H1 (cell line): ENCODE measurements around the gene COG3. TPM values are rescaled to one million over a fixed set of nuclear protein-coding genes. Genes with fewer than 3 reads are reported as not detected.

Experiments
- CTCF ChIA-PET: fragments of 300-600 bp; sonication (Branson Sonifier 250); formaldehyde crosslinking; loops from one replicate; lab custom pipeline; 2021; ENCODE audit not compliant: partially characterized antibody; lab: Charles Lee
- POLR2A ChIA-PET: fragments of 300-600 bp; sonication (Branson Sonifier 250); formaldehyde crosslinking; loops from one replicate; lab custom pipeline; 2021; ENCODE audit warnings: inconsistent platforms; ENCODE audit not compliant: partially characterized antibody; lab: Charles Lee
- DNase-seq, 2 experiments: peaks; one replicate each; pipeline versions ENCODE4 v3.0.0 to v3.0.0-alpha.2; 2010 to 2022; ENCODE audit warnings: low spot score in 2 of 2, low read depth in 1 of 2, mixed read lengths in 1 of 2
- FAIRE-seq: peaks from 2 replicates; lab custom pipeline; 2011; peaks lifted over from hg19 to GRCh38; lab: Jason Lieb, UNC
- H2AFZ ChIP-seq: 2 replicates; pipeline ENCODE4 v1.8.1; 2012; ENCODE audit warnings: low read length, inconsistent platforms
- H2AK5ac ChIP-seq: 2 replicates; pipeline ENCODE4 v1.6.1; 2013; ENCODE audit warnings: low read depth, low read length
- H2BK120ac ChIP-seq: replicated peaks from 2 replicates; pipeline ENCODE3; 2013; ENCODE audit warnings: low read depth, low read length, inconsistent platforms
- H2BK12ac ChIP-seq: 2 replicates; pipeline ENCODE4 v1.6.1; 2013; ENCODE audit warnings: low read depth, low read length
- H2BK15ac ChIP-seq: 2 replicates; pipeline ENCODE4 v1.6.1; 2013; ENCODE audit warnings: low read length
- H2BK20ac ChIP-seq: 2 replicates; pipeline ENCODE4 v1.6.1; 2013; ENCODE audit warnings: low read length
- H2BK5ac ChIP-seq: 2 replicates; pipeline ENCODE4 v1.6.1; 2013; ENCODE audit warnings: low read depth, low read length
- H3K14ac ChIP-seq: 2 replicates; pipeline ENCODE4 v1.6.1; 2013; ENCODE audit warnings: inconsistent platforms; ENCODE audit not compliant: insufficient read length
- H3K18ac ChIP-seq: 2 replicates; pipeline ENCODE4 v1.6.1; 2013; ENCODE audit warnings: low read length; ENCODE audit errors: extremely low read depth
- H3K23ac ChIP-seq: 2 replicates; pipeline ENCODE4 v1.6.1; 2013; ENCODE audit warnings: inconsistent platforms; ENCODE audit not compliant: insufficient read length
- H3K23me2 ChIP-seq: 2 replicates; pipeline ENCODE4 v1.6.1; 2013; ENCODE audit warnings: low read depth, low read length
- H3K27ac ChIP-seq: 2 replicates; pipeline ENCODE4 v1.6.1; 2011; ENCODE audit warnings: low read depth, low read length, inconsistent platforms
- H3K27me3 ChIP-seq, 4 experiments: replicated peaks in 1 of 4; 1 replicate in 1 of 4; 2 replicates in 3 of 4; pipeline versions ENCODE4 v1.6.1 to v1.8.1; 2011 to 2013; ENCODE audit warnings: low read length in 3 of 4, mild to moderate bottlenecking in 3 of 4, inconsistent platforms in 2 of 4, mixed read lengths in 2 of 4, moderate library complexity in 1 of 4; ENCODE audit not compliant: control insufficient read depth in 3 of 4, insufficient read depth in 3 of 4; ENCODE audit errors: extremely low read depth in 1 of 4
- H3K36me3 ChIP-seq, 4 experiments: 2 replicates each; pipeline versions ENCODE4 v1.6.1 to v1.8.1; 2011 to 2013; ENCODE audit warnings: mild to moderate bottlenecking in 4 of 4, low read length in 3 of 4, moderate library complexity in 2 of 4, control low read depth in 1 of 4, inconsistent platforms in 1 of 4; ENCODE audit not compliant: insufficient read depth in 4 of 4, control insufficient read depth in 2 of 4
- H3K4ac ChIP-seq: replicated peaks from 2 replicates; pipeline ENCODE3; 2013; ENCODE audit warnings: low read length, low read depth, mixed read lengths, inconsistent platforms; ENCODE audit not compliant: insufficient read length
- H3K4me1 ChIP-seq, 4 experiments: replicated peaks in 1 of 4; 1 replicate in 1 of 4; 2 replicates in 3 of 4; pipeline versions ENCODE4 v1.6.1 to v1.8.1; 2011 to 2013; ENCODE audit warnings: low read length in 3 of 4, inconsistent platforms in 2 of 4, mixed read lengths in 1 of 4; ENCODE audit not compliant: insufficient read depth in 4 of 4, control insufficient read depth in 3 of 4
- H3K4me2 ChIP-seq, 2 experiments: 2 replicates each; pipeline versions ENCODE4 v1.6.1 to v1.8.1; 2011 to 2013; ENCODE audit warnings: low read depth in 2 of 2, low read length in 2 of 2, control low read depth in 1 of 2, inconsistent platforms in 1 of 2, mild to moderate bottlenecking in 1 of 2; ENCODE audit not compliant: insufficient read depth in 1 of 2
- H3K4me3 ChIP-seq, 4 experiments: fragments of 200-600, 300-600 bp in 1 of 4; sonication (generic), shearing (Covaris generic), sonication (Bioruptor Twin) in 1 of 4; 2 replicates each; pipeline versions ENCODE4 v1.5.1 to v1.8.1; 2011 to 2016; ENCODE audit warnings: low read length in 4 of 4, low read depth in 3 of 4, control low read depth in 2 of 4, inconsistent platforms in 2 of 4, mild to moderate bottlenecking in 2 of 4, mixed read lengths in 1 of 4, moderate library complexity in 1 of 4; ENCODE audit not compliant: insufficient read depth in 2 of 4; ENCODE audit errors: extremely low read depth in 1 of 4
- H3K56ac ChIP-seq: replicated peaks from 2 replicates; pipeline ENCODE3; 2013; ENCODE audit warnings: low read depth, mild to moderate bottlenecking, mixed read lengths, low read length, inconsistent platforms; ENCODE audit not compliant: insufficient read length
- H3K79me1 ChIP-seq: 2 replicates; pipeline ENCODE4 v1.6.1; 2013; ENCODE audit warnings: low read depth, low read length, control low read depth
- H3K79me2 ChIP-seq, 2 experiments: 2 replicates each; pipeline versions ENCODE4 v1.6.1 to v1.8.1; 2012 to 2013; ENCODE audit warnings: low read length in 2 of 2, mild to moderate bottlenecking in 2 of 2, inconsistent platforms in 1 of 2; ENCODE audit not compliant: insufficient read depth in 2 of 2, control insufficient read depth in 1 of 2
- H3K9ac ChIP-seq, 4 experiments: replicated peaks in 1 of 4; 1 replicate in 1 of 4; 2 replicates in 3 of 4; pipeline versions ENCODE4 v1.6.1 to v1.8.1; 2011 to 2013; ENCODE audit warnings: low read depth in 3 of 4, low read length in 3 of 4, control low read depth in 2 of 4, mild to moderate bottlenecking in 2 of 4, moderate library complexity in 2 of 4, inconsistent platforms in 1 of 4; ENCODE audit errors: extremely low read depth in 1 of 4
- H3K9me3 ChIP-seq, 2 experiments: 2 replicates each; pipeline versions ENCODE4 v1.6.1 to v1.8.1; 2012 to 2013; ENCODE audit warnings: mild to moderate bottlenecking in 2 of 2, moderate library complexity in 2 of 2, control low read depth in 1 of 2, inconsistent platforms in 1 of 2, low read depth in 1 of 2, low read length in 1 of 2, mixed read lengths in 1 of 2; ENCODE audit not compliant: insufficient read depth in 2 of 2
- H4K20me1 ChIP-seq, 2 experiments: replicated peaks in 1 of 2; 2 replicates each; pipeline versions ENCODE3 to v1.8.1; 2011 to 2013; ENCODE audit warnings: inconsistent platforms in 2 of 2, low read length in 2 of 2, mild to moderate bottlenecking in 1 of 2; ENCODE audit not compliant: insufficient read depth in 2 of 2, control insufficient read depth in 1 of 2
- H4K5ac ChIP-seq: 2 replicates; pipeline ENCODE4 v1.6.1; 2013; ENCODE audit warnings: low read length, low read depth, mixed read lengths, inconsistent platforms; ENCODE audit not compliant: insufficient read length
- H4K8ac ChIP-seq: 2 replicates; pipeline ENCODE4 v1.8.0; 2013; ENCODE audit warnings: mild to moderate bottlenecking, moderate library complexity, low read length, inconsistent platforms; ENCODE audit not compliant: insufficient read depth; ENCODE audit errors: extremely low read depth
- H4K91ac ChIP-seq: replicated peaks from 2 replicates; pipeline ENCODE3; 2013; ENCODE audit warnings: low read length, mixed read lengths, inconsistent platforms; ENCODE audit not compliant: insufficient read length
- CBX5 ChIP-seq: fragments of 300-800, 300-1000 bp; sonication (generic); IDR thresholded peaks from 2 replicates; pipeline ENCODE4 v1.7.1; 2016; ENCODE audit warnings: antibody characterized with exemption, low read length, low read depth
- CBX8 ChIP-seq: fragments of 300-800, 300-1000 bp; sonication (generic); IDR thresholded peaks from 2 replicates; pipeline ENCODE4 v1.7.1; 2016; ENCODE audit warnings: low read depth, low read length, borderline replicate concordance
- CTBP2 ChIP-seq: IDR thresholded peaks from 2 replicates; pipeline ENCODE4 v1.7.0; 2011; ENCODE audit warnings: borderline replicate concordance, mild to moderate bottlenecking, moderate library complexity, mixed read lengths, low read length; ENCODE audit not compliant: insufficient read depth, insufficient read length
- GABPA ChIP-seq: IDR thresholded peaks from 2 replicates; pipeline ENCODE4 v1.6.1; 2011; ENCODE audit warnings: mild to moderate bottlenecking, low read length, moderate library complexity, borderline replicate concordance; ENCODE audit not compliant: insufficient read depth
- HDAC2 ChIP-seq, 2 experiments: fragments of 300-600 bp in 1 of 2; sonication (generic) in 1 of 2; IDR thresholded peaks; 2 replicates each; pipeline ENCODE4 v1.6.1; 2011 to 2012; ENCODE audit warnings: low read depth in 2 of 2, low read length in 2 of 2, mild to moderate bottlenecking in 2 of 2, moderate library complexity in 2 of 2, borderline replicate concordance in 1 of 2, inconsistent platforms in 1 of 2
- KDM4A ChIP-seq: IDR thresholded peaks from one replicate; pipeline ENCODE4 v1.7.1; 2012; ENCODE audit warnings: low read depth, mild to moderate bottlenecking, moderate library complexity, low read length, inconsistent platforms; ENCODE audit not compliant: severe bottlenecking
- POU5F1 ChIP-seq: IDR thresholded peaks from 2 replicates; pipeline ENCODE4 v1.6.1; 2011; ENCODE audit warnings: low read depth, mild to moderate bottlenecking, low read length, moderate library complexity
- RFX5 ChIP-seq: IDR thresholded peaks from 2 replicates; pipeline ENCODE4 v1.6.1; 2011; ENCODE audit warnings: low read depth, low read length, improper control_type of control experiment, borderline replicate concordance
- TEAD4 ChIP-seq: IDR thresholded peaks from 2 replicates; pipeline ENCODE4 v1.6.1; 2012; ENCODE audit warnings: low read depth, low read length, inconsistent platforms, mixed read lengths
- WGBS, 2 experiments: shearing (Covaris generic) in 1 of 2; methylation state at CpG; one replicate each; pipeline versions ENCODE4 v1.1.6 to v1.1.7; 2013 to 2015; ENCODE audit warnings: low lambda C conversion rate in 2 of 2, mixed read lengths in 2 of 2, inconsistent platforms in 1 of 2, low coverage in 1 of 2, missing lambda C conversion rate in 1 of 2; ENCODE audit not compliant: insufficient replicate concordance in 2 of 2, insufficient coverage in 1 of 2, insufficient read length in 1 of 2; ENCODE audit errors: extremely low coverage in 1 of 2, missing lambda C conversion rate in 1 of 2; 5-methylcytosine and 5-hydroxymethylcytosine counted together
- polyA plus RNA-seq, 7 experiments: library from polyadenylated mRNA; depleted of rRNA in 3 of 7; stranded (reverse) in 5 of 7; unstranded in 2 of 7; fragments of >200 nt in 5 of 7; fragments of 200-250 nt in 2 of 7; gene quantifications; 1 replicate in 5 of 7; 2 replicates in 1 of 7; 4 replicates in 1 of 7; pipeline versions ENCODE4 v1.2.1 to v1.2.3, GENCODE V29; 2011 to 2013; ENCODE audit warnings: missing spikeins in 2 of 7, mixed read lengths in 2 of 7
- total RNA-seq: library from RNA; stranded (reverse); fragmentation: NEBNext Ultra II Directional; extraction: Animal tissue kit (Norgen Biotek cat#: 25700); gene quantifications from 2 replicates; pipeline ENCODE4 v1.2.1, GENCODE V29; 2021
- TF ChIP-seq, protein P1 (sequence below), 3 experiments: IDR thresholded peaks; 1 replicate in 2 of 3; 2 replicates in 1 of 3; pipeline versions ENCODE4 v1.5.1 to v1.6.1; 2011; ENCODE audit warnings: low read length in 3 of 3, mild to moderate bottlenecking in 3 of 3, inconsistent platforms in 2 of 3, low read depth in 1 of 3, moderate library complexity in 1 of 3; ENCODE audit not compliant: insufficient read depth in 1 of 3; ENCODE audit errors: control extremely low read depth in 1 of 3

COG3 gene
- total and polyA plus RNA-seq, 2 of the 8 experiments (the other 6 are each of a cell fraction or from before 2014, with no cell fraction given): 12.7 to 13.5 TPM

GRCh38 chr13:45584816-45585215, 120.1 kb downstream of the COG3 start:
- H4K91ac ChIP-seq: no peak overlapping the region
- H3K23me2 ChIP-seq: no peaks in the 10 kb centered on the region
- no peak overlapping the region for H3K14ac ChIP-seq
- H3K27me3 ChIP-seq: no peaks in the 10 kb centered on the region; a peak in 1 of 7 replicates
- H3K4me3 ChIP-seq: no peak overlapping the region
- H3K4me2 ChIP-seq: no peak overlapping the region
- no peak overlapping the region; the same call in 1 of the 2 replicates for H4K8ac ChIP-seq
- POLR2A ChIA-PET: no interaction called here
- H3K79me1 ChIP-seq: no peaks in the 10 kb centered on the region
- no peaks in the 10 kb centered on the region for H3K36me3 ChIP-seq
- DNase-seq (no peak), FAIRE-seq (no peak)
- H2BK20ac ChIP-seq: no peak overlapping the region
- no peaks in the 10 kb centered on the region for H3K4me1 ChIP-seq
- no peak overlapping the region for H2BK5ac ChIP-seq
- H4K20me1 ChIP-seq: no peaks in the 10 kb centered on the region
- H2AFZ ChIP-seq: peak overlapping the region; percentile 75
- 92% methylated on average over 6 of the region's 6 CpGs; no CpG with 5 or more reads in 1 of the 2 experiments for WGBS, 2 experiments
- H4K5ac ChIP-seq: no peak overlapping the region
- no peak overlapping the region for H3K27ac ChIP-seq
- H3K56ac ChIP-seq: no peak overlapping the region
- H3K4ac ChIP-seq: no peak overlapping the region
- H2BK120ac ChIP-seq: no peak overlapping the region
- H3K79me2 ChIP-seq: no peaks in the 10 kb centered on the region
- no peak overlapping the region for H3K23ac ChIP-seq
- H3K9ac ChIP-seq: no peak overlapping the region
- H2BK15ac ChIP-seq: no peak overlapping the region
- H2AK5ac ChIP-seq: no peak overlapping the region
- no peak overlapping the region; the same call in 1 of the 2 replicates for H2BK12ac ChIP-seq
- no peaks in the 10 kb centered on the region for H3K9me3 ChIP-seq
- CTCF ChIA-PET: interaction anchor here (0.6 to 1.7 kb wide), 4 partner anchors 8 to 151 kb away, joined by 3 to 4 read pairs (median 4); no protein-coding TSS in a partner anchor
- H3K18ac ChIP-seq: no peak overlapping the region
- TF ChIP-seq CBX8 (no peak), CTBP2 (no peak), RFX5 (no peak), KDM4A (no peak), GABPA (no peak), CBX5 (no peak), TEAD4 (0 out of 2 replicates have a peak, but pooled peaks have one; percentile 13), POU5F1 (no peak), HDAC2 (IDR thresholded peaks at IDR 0.05; ENCODE audit: borderline replicate concordance in 1 of 2, low read depth in 2 of 2, low read length in 2 of 2) (no peak)
- TF ChIP-seq, protein P1, sequence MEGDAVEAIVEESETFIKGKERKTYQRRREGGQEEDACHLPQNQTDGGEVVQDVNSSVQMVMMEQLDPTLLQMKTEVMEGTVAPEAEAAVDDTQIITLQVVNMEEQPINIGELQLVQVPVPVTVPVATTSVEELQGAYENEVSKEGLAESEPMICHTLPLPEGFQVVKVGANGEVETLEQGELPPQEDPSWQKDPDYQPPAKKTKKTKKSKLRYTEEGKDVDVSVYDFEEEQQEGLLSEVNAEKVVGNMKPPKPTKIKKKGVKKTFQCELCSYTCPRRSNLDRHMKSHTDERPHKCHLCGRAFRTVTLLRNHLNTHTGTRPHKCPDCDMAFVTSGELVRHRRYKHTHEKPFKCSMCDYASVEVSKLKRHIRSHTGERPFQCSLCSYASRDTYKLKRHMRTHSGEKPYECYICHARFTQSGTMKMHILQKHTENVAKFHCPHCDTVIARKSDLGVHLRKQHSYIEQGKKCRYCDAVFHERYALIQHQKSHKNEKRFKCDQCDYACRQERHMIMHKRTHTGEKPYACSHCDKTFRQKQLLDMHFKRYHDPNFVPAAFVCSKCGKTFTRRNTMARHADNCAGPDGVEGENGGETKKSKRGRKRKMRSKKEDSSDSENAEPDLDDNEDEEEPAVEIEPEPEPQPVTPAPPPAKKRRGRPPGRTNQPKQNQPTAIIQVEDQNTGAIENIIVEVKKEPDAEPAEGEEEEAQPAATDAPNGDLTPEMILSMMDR (IDR thresholded peaks at IDR 0.05; ENCODE audit: control extremely low read depth in 1 of 3, insufficient read depth in 1 of 3, low read depth in 1 of 3, low read length in 3 of 3): peak; percentile 33 to 58 (median 38)
